HepG2 (cell line): ENCODE data around the gene TMC2. TPM values are rescaled to one million over a fixed set of nuclear protein-coding genes. Genes with fewer than 3 reads are reported as not detected.
A peak's percentile ranks its signal among the peaks of the same experiment; 100 is the strongest.

ENCODE experiments used
- ATF1 ChIP-seq: IDR thresholded peaks from 2 replicates; pipeline ENCODE4 v1.6.1; 2016; ENCODE audit warnings: mild to moderate bottlenecking, control low read depth
- BCL6 ChIP-seq: IDR thresholded peaks from 2 replicates; pipeline ENCODE4 v1.6.1; 2016; ENCODE audit warnings: missing genetic modification reagents, missing compliant biosample characterization
- BRF2 ChIP-seq: sonication (generic); formaldehyde crosslinking; IDR thresholded peaks from 2 replicates; pipeline ENCODE4 v1.8.1; 2022; ENCODE audit warnings: mild to moderate bottlenecking, missing genetic modification reagents
- CEBPB ChIP-seq: IDR thresholded peaks from 2 replicates; pipeline ENCODE4 v1.6.1; 2011; ENCODE audit warnings: low read depth, low read length, improper control_type of control experiment, borderline replicate concordance
- ETV5 ChIP-seq: IDR thresholded peaks from 2 replicates; pipeline ENCODE4 v1.6.1; 2018; ENCODE audit warnings: missing biosample characterization, missing genetic modification reagents, inconsistent platforms, borderline replicate concordance
- FOXP1 ChIP-seq, 2 experiments: fragments of 450-650 bp in 1 of 2; IDR thresholded peaks; 2 replicates each; pipeline ENCODE4 v1.6.1; 2017 to 2018; ENCODE audit warnings: antibody characterized with exemption in 1 of 2
- GZF1 ChIP-seq: sonication (generic); formaldehyde crosslinking; IDR thresholded peaks from 2 replicates; pipeline ENCODE4 v1.5.1; 2020; ENCODE audit warnings: mild to moderate bottlenecking, missing genetic modification reagents
- NFATC3 ChIP-seq: sonication (generic); formaldehyde crosslinking; IDR thresholded peaks from 2 replicates; pipeline ENCODE4 v1.5.1; 2020; ENCODE audit warnings: mild to moderate bottlenecking, missing genetic modification reagents
- PTBP1 ChIP-seq: fragments of 200-400 bp; formaldehyde crosslinking; IDR thresholded peaks from 2 replicates; pipeline ENCODE4 v1.6.1; 2018; ENCODE audit warnings: low read length, low read depth; ENCODE audit not compliant: poor library complexity, severe bottlenecking
- RFX5 ChIP-seq: IDR thresholded peaks from 2 replicates; pipeline ENCODE4 v1.6.1; 2011; ENCODE audit warnings: low read depth, low read length, improper control_type of control experiment
- SIN3A ChIP-seq: IDR thresholded peaks from 2 replicates; pipeline ENCODE4 v1.6.1; 2011; ENCODE audit warnings: low read depth, mild to moderate bottlenecking, control low read depth, low read length, borderline replicate concordance
- SP140L ChIP-seq: sonication (generic); formaldehyde crosslinking; IDR thresholded peaks from 2 replicates; pipeline ENCODE4 v1.4.0; 2020; ENCODE audit warnings: missing genetic modification reagents, borderline replicate concordance
- SRSF9 ChIP-seq: fragments of 200-400 bp; formaldehyde crosslinking; IDR thresholded peaks from 2 replicates; pipeline ENCODE4 v1.6.1; 2018; ENCODE audit warnings: borderline replicate concordance, mild to moderate bottlenecking, low read depth, low read length; ENCODE audit not compliant: insufficient read depth, poor library complexity, severe bottlenecking
- TP53 ChIP-seq: sonication (generic); formaldehyde crosslinking; conservative IDR thresholded peaks from 2 replicates; pipeline ENCODE4 v1.4.0; 2020; ENCODE audit warnings: missing genetic modification reagents
- ZBTB7A ChIP-seq: sonication (generic); formaldehyde crosslinking; IDR thresholded peaks from 2 replicates; pipeline ENCODE4 v1.8.0; 2022; ENCODE audit warnings: mild to moderate bottlenecking, missing genetic modification reagents
- ZC3H13 ChIP-seq: sonication (generic); formaldehyde crosslinking; IDR thresholded peaks from 2 replicates; pipeline ENCODE4 v1.8.1; 2023; ENCODE audit warnings: mild to moderate bottlenecking, missing genetic modification reagents, moderate library complexity
- ZNF101 ChIP-seq: sonication (generic); formaldehyde crosslinking; IDR thresholded peaks from 2 replicates; pipeline ENCODE4 v1.4.0; 2020; ENCODE audit warnings: mild to moderate bottlenecking, low read depth, missing genetic modification reagents, borderline replicate concordance
- ZNF670 ChIP-seq: sonication (generic); formaldehyde crosslinking; IDR thresholded peaks from 2 replicates; pipeline ENCODE4 v1.8.0; 2022; ENCODE audit warnings: mild to moderate bottlenecking, missing genetic modification reagents, borderline replicate concordance
- ZZZ3 ChIP-seq: sonication (generic); formaldehyde crosslinking; IDR thresholded peaks from 2 replicates; pipeline ENCODE4 v1.4.0; 2020; ENCODE audit warnings: missing genetic modification reagents, mild to moderate bottlenecking, borderline replicate concordance
- polyA plus RNA-seq, 8 experiments: library from polyadenylated mRNA; depleted of rRNA in 3 of 8; stranded (reverse) in 7 of 8; unstranded in 1 of 8; fragments of >200 nt; fragmentation: Illumina TruSeq in 4 of 8; extraction: Trizol in 4 of 8; gene quantifications; 2 replicates each; pipeline versions ENCODE4 v1.2.1 to v1.2.3, GENCODE V29; 2011 to 2016; ENCODE audit warnings: low read depth in 4 of 8, missing spikeins in 1 of 8, mixed read lengths in 1 of 8; ENCODE audit not compliant: insufficient read depth in 1 of 8
- total RNA-seq, 5 experiments: library from RNA; depleted of rRNA; stranded (reverse); fragments of >200 nt; fragmentation: Illumina TruSeq; extraction: Trizol; gene quantifications; 2 replicates each; pipeline ENCODE4 v1.2.3, GENCODE V29; 2016; ENCODE audit warnings: low read depth in 1 of 5
- TF ChIP-seq, protein P1 (sequence below): sonication (generic); formaldehyde crosslinking; IDR thresholded peaks from 2 replicates; pipeline ENCODE4 v1.5.0; 2020; ENCODE audit warnings: missing genetic modification reagents, mild to moderate bottlenecking, borderline replicate concordance
- TF ChIP-seq, protein P2 (sequence below): IDR thresholded peaks from 2 replicates; pipeline ENCODE4 v1.6.1; 2016; ENCODE audit warnings: low read depth, missing genetic modification reagents, missing compliant biosample characterization

Gene TMC2
- total and polyA plus RNA-seq, 2 of the 13 experiments (the other 11 are each of a cell fraction or from before 2014, with no cell fraction given) = not detected

DNA sequence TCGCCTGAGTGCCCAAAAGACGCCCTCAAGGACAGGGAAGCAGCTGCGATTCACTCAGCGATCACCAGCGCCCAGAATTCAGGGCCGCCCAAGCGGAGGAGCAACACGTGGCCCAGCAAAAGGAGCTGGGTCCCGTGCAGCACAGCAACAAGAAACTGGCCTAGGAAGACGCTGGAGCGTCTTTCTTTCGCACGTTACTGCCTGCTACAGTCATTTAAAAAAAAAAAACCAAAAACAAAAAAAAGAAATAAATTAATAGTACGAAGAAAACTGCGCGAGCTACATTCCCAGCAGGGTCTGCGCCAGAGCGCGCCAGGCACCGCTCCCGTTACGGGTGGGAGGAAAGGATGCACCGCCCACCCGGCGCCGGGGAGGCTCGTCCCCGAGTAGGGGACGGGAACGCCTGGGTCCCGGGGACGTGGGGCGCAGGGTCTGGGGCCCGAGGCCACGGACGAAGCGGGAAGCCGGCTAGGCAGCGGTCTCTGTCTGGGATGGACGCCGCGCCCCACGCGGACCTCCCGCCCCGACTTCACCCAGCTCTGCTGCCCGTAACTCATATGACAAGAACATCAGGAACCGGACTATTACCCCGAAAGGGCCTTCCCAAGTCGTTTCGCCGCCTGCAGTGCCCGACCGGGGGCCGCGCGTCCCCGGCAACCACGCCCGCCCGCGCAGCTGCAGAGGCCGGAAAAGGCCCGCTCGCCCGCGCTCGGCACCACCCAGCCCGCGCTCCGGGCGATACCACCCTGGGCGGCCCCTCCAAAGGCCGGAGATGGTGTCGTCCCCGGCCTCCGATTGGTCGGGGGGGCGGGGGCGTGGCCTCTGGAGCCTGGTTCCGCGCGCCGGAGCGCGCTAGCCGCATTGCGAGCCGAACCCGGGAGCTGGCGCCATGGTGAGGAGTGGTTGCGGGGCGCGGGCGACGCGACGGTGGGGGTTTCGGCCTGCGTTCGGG, 115.7 kb downstream of the TMC2 start, which contains the start of gene NOP56 (continued):
- TF ChIP-seq ZNF670 (CRISPR knock-in tag) (peak; percentile 90), NFATC3 (CRISPR knock-in tag) (peak; percentile 85; the same call in 1 of the 2 replicates), ATF1 (no peak), SRSF9 (no peak), RFX5 (no peak; the same call in 1 of the 2 replicates), ZZZ3 (CRISPR knock-in tag) (peak; percentile 38; the same call in 1 of the 2 replicates), ZNF101 (CRISPR knock-in tag) (0 out of 2 replicates have a peak, but pooled peaks have one; percentile 31), CEBPB (no peak), ZC3H13 (peak; percentile 98), TP53 (CRISPR knock-in tag) (peak; percentile 25; the same call in 1 of the 2 replicates), FOXP1 (IDR thresholded peaks at IDR 0.05) (no peak), FOXP1 (CRISPR knock-in tag; IDR thresholded peaks at IDR 0.05) (no peak), BRF2 (CRISPR knock-in tag) (peak; percentile 62), BCL6 (peak; percentile 26; the same call in 1 of the 2 replicates), ETV5 (CRISPR knock-in tag) (no peak; the same call in none of the 2 replicates), SIN3A (peak; percentile 59), ZBTB7A (no peak), PTBP1 (peak; percentile 61), SP140L (CRISPR knock-in tag) (peak; percentile 73; the same call in 1 of the 2 replicates), GZF1 (CRISPR knock-in tag) (peak; percentile 63; the same call in 1 of the 2 replicates)
- TF ChIP-seq, protein P1, sequence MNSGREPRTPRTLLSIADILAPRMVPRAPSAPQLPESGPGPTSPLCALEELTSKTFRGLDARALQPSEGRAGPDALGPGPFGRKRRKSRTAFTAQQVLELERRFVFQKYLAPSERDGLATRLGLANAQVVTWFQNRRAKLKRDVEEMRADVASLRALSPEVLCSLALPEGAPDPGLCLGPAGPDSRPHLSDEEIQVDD (CRISPR knock-in tag) = peak; percentile 90; the same call in 1 of the 2 replicates
- TF ChIP-seq, protein P2, sequence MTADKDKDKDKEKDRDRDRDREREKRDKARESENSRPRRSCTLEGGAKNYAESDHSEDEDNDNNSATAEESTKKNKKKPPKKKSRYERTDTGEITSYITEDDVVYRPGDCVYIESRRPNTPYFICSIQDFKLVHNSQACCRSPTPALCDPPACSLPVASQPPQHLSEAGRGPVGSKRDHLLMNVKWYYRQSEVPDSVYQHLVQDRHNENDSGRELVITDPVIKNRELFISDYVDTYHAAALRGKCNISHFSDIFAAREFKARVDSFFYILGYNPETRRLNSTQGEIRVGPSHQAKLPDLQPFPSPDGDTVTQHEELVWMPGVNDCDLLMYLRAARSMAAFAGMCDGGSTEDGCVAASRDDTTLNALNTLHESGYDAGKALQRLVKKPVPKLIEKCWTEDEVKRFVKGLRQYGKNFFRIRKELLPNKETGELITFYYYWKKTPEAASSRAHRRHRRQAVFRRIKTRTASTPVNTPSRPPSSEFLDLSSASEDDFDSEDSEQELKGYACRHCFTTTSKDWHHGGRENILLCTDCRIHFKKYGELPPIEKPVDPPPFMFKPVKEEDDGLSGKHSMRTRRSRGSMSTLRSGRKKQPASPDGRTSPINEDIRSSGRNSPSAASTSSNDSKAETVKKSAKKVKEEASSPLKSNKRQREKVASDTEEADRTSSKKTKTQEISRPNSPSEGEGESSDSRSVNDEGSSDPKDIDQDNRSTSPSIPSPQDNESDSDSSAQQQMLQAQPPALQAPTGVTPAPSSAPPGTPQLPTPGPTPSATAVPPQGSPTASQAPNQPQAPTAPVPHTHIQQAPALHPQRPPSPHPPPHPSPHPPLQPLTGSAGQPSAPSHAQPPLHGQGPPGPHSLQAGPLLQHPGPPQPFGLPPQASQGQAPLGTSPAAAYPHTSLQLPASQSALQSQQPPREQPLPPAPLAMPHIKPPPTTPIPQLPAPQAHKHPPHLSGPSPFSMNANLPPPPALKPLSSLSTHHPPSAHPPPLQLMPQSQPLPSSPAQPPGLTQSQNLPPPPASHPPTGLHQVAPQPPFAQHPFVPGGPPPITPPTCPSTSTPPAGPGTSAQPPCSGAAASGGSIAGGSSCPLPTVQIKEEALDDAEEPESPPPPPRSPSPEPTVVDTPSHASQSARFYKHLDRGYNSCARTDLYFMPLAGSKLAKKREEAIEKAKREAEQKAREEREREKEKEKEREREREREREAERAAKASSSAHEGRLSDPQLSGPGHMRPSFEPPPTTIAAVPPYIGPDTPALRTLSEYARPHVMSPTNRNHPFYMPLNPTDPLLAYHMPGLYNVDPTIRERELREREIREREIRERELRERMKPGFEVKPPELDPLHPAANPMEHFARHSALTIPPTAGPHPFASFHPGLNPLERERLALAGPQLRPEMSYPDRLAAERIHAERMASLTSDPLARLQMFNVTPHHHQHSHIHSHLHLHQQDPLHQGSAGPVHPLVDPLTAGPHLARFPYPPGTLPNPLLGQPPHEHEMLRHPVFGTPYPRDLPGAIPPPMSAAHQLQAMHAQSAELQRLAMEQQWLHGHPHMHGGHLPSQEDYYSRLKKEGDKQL (CRISPR knock-in tag) = 0 out of 2 replicates have a peak, but pooled peaks have one; percentile 38
